ENCODE results near the gene EFCAB5. TPM values are rescaled to one million over a fixed set of nuclear protein-coding genes. Genes with fewer than 3 reads are reported as not detected.
"Not testable (repeated sequence)": the region's sequence is repeated elsewhere in the genome, so short reads cannot be mapped to it uniquely, and the experiment has no call there.

EFCAB5 gene
- total RNA-seq, 1 donor from 2014 or later = not detected

DNA sequence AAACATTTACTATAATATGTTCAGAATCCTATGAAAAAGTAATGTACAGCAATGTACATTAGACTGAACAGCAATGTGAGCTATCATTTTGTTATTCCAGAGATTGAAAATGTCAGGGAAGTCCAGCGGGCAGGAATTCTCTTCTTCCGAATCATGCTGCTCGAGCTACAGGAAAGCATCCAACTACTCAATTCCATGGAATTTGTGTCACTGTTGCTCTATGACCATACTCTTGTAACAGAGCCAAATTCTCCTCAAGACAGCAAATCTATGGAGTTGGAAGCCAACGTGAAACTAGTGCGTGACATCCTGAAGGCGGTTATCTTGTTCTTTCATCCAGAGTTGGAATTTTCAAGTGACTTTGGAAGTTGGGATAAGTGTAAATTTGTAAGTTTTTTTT lies 150.3 kb downstream of the EFCAB5 start:
- no peak for ATAC-seq

DNA sequence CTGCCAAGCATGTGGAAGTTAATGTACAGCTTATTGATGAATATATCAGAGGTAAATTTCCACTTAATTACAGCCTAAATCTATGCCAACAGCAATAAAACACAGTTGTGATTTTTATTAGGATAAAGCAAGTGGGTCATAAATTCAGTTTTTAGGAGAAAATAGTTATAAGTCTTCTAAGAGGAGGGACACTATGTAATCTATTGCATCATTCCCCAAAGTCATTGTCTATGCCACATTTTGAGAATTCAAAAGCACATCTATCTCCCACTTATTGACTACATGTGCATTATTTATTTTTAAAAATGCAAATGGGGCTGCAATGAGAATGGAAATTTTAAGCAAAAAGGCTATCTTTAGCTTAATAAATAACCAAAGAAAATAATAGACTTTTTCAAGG lies 151.5 kb downstream of the EFCAB5 start:
- DNase-seq (ENCODE audit: low spot score) (no peak), ATAC-seq (no peak)

More for the DNA sequence above, 150.3 kb downstream of the EFCAB5 start:
- no peak for DNase-seq (ENCODE audit: low spot score)

- ATAC-seq (peak; percentile 88), DNase-seq (ENCODE audit: low spot score) (no peak)
Measured at GRCh38 chr17:30093463-30094147, 152.2 kb downstream of the EFCAB5 start.

DNA sequence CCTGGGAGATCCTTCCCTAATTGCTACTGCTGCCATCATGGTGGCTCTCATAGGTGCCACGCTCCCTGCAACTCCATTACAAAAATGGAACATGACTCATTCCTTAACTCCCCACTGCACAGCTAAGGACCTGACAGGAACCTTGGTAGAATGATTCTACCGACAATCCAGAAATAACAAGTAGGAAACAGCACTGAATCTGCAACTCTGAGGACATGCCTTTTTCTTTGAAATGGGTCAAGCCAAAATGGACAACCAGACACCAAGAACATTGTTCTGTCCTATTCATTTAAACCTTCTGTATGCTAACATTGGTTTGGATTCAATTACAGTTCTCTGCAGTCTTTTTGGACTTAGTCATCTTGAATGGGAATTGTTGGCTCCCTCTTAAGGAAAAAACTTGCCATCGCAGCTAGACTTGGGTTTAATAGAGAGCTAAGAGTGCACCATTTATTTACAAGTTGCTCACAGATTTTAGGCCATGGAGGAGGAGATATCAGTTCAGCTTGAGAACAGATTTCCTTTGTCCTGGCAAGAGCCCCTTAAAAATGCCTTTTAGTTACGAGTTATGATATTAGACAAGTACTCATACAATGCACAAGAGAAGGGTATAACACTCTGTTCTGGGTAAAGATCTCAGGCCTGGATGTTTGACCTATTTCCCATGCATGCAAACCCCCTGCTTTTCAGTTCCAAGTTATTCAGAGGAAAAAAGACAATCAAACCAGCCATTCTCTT lies 154.2 kb downstream of the EFCAB5 start:
- DNase-seq (ENCODE audit: low spot score) = no peak
- peak; percentile 81 for ATAC-seq

GRCh38 chr17:30101686-30102390 lies 160.4 kb downstream of the EFCAB5 start:
- no peak for ATAC-seq
- DNase-seq (ENCODE audit: low spot score) = no peak

DNA sequence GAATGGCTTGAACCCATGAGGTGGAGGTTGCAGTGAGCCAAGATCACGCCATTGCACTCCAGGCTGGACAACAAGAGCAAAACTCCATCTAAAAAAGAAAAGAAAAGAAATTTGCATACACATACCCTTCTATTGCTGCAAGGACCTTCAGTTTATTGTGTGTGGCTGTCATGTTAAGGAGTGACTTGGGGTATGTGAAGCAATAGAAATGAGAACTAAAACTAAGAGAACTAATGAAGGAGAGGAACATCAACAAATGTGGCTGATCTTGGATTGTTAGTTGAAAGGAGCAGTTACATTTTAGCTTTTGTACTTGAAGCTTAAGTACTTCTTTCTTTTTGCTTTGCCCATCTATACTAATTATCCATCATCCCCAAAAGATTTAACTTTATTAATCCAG lies 162.5 kb downstream of the EFCAB5 start:
- ATAC-seq = no peak
- no peak for DNase-seq (ENCODE audit: low spot score)

- DNase-seq (ENCODE audit: low spot score) (peak; percentile 75), ATAC-seq (peak; percentile 100)
Measured at GRCh38 chr17:30104575-30105339, 163.3 kb downstream of the EFCAB5 start.

- ATAC-seq (no peak), DNase-seq (ENCODE audit: low spot score) (no peak)
Measured at GRCh38 chr17:30112794-30113193, 171.4 kb downstream of the EFCAB5 start.

- ATAC-seq = peak; percentile 32
- peak; percentile 59 for DNase-seq (ENCODE audit: low spot score)
Measured at GRCh38 chr17:30113213-30113612, 171.8 kb downstream of the EFCAB5 start.

DNA sequence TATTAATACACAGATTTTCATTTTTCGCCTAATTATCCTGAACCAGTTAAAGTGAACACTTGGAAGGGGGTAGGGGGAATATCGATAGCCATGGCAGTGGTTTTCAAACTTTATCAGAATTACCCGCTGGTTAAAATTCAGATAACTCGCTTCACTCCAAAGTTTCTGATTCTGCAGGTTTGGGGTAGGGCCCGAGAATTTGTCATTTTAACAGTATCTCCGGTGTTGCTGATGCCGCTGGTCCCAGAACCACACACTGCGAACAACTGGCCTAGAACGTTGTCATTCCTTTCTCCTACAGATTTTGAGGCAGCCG lies 174.9 kb downstream of the EFCAB5 start:
- no peak for DNase-seq (ENCODE audit: low spot score)

DNA sequence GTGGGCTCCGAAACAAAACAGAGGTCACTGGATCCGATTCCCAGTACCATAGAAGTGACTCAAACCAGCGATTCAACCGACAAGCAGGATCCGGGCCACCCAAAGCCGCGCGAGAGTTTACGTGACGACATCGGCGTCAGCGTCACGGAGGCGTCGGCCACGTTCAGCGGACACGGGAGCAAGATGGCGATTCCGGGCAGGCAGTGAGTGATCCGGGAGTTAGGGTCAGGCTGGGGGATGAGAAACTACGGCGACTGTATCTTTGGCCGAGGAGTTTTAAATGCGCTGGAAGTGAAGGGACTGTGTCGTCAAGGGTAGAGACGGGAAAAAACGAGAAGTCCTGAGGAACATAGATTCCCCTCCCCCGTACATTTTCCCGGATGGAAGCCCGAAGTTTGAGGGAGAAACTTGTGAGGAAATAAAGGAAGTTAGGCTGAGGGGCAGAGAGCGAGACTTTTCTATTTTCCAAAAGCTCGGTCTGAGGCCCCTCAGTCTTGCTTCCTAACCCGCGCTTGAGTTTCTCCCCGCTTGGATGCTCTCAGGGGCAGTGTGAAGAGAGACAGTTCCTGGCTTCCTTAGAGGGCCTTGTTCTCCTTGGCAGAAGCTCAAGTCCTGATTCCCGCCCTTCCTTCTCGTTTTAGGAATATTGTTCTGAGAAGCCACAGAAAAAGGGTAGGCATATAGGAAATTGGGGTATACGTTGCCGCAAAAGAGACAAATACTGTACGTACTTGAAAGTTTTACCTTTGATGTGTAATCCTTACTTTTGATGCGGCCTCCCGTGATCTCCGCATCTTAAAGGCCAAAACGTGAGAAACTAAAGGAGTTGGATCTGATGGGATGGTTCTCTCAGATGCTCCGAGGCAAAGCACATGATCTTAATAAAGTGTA lies 175.5 kb downstream of the EFCAB5 start, which contains the start of gene NSRP1:
NSRP1 (plus strand) TSS at position 156 of the 891 bp plus-strand sequence; CDS start at position 184, 28 bp downstream.
- DNase-seq (ENCODE audit: low spot score) = peak; percentile 94
- ATAC-seq = peak; percentile 93

More for the DNA sequence above, 174.9 kb downstream of the EFCAB5 start:
- ATAC-seq = no peak

GRCh38 chr17:30117675-30118081 lies 176.2 kb downstream of the EFCAB5 start:
- ATAC-seq = no peak
- no peak for DNase-seq (ENCODE audit: low spot score)

GRCh38 chr17:30118635-30119034 lies 177.2 kb downstream of the EFCAB5 start:
- ATAC-seq = not testable (repeated sequence)

GRCh38 chr17:30124273-30124796 lies 182.9 kb downstream of the EFCAB5 start:
- DNase-seq (ENCODE audit: low spot score) = no peak
- no peak for ATAC-seq

More at GRCh38 chr17:30118635-30119034, 177.2 kb downstream of the EFCAB5 start:
- DNase-seq (ENCODE audit: low spot score) = not testable (repeated sequence)

GRCh38 chr17:30130121-30130520 lies 188.7 kb downstream of the EFCAB5 start:
- DNase-seq (ENCODE audit: low spot score) (no peak), ATAC-seq (no peak)

- no peak for DNase-seq (ENCODE audit: low spot score)
- no peak for ATAC-seq
Measured at GRCh38 chr17:30132615-30133014, 191.2 kb downstream of the EFCAB5 start.

GRCh38 chr17:30133197-30133596 lies 191.8 kb downstream of the EFCAB5 start:
- DNase-seq (ENCODE audit: low spot score) (no peak), ATAC-seq (no peak)

- DNase-seq (ENCODE audit: low spot score) (no peak), ATAC-seq (no peak)
Measured at GRCh38 chr17:30134551-30134950, 193.1 kb downstream of the EFCAB5 start.

DNA sequence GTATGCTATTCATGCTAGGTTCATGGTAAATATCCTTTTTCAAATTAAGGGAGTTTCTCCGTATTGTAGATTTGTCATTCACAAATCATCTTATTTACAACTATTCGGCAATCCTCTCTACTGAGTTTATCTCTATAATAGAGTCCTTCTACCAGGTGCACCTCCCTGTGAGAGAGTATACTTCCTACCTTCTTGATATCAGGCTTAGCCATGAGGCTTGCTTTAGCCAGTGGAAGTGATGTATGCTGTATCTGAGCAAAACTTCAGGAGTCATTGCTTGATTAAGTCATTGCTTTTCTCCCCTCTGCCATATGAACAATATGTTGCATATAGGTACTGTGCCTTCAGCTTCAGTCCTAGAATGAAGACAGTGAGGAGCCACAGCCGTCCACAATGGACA lies 195.7 kb downstream of the EFCAB5 start:
- DNase-seq (ENCODE audit: low spot score) (no peak), ATAC-seq (no peak)

- not testable (repeated sequence) for ATAC-seq
Measured at GRCh38 chr17:30147860-30148259, 206.4 kb downstream of the EFCAB5 start.

More at GRCh38 chr17:30147860-30148259, 206.4 kb downstream of the EFCAB5 start:
- DNase-seq (ENCODE audit: low spot score) = not testable (repeated sequence)

Data from left lobe of liver (tissue), 2 donors.